ENCODE measurements around the gene RNF215. TPM values are rescaled to one million over a fixed set of nuclear protein-coding genes. Genes with fewer than 3 reads are reported as not detected.

RNF215 gene
- total RNA-seq, 2 donors from 2014 or later, result 7.5 to 12.9 TPM

GRCh38 chr22:30372915-30373314 lies 14.3 kb downstream of the RNF215 start:
- intact Hi-C loops (cut with DNase I), result no loop called here
- no peak for ATAC-seq

GRCh38 chr22:30371981-30372380 lies 15.2 kb downstream of the RNF215 start:
- no peak for ATAC-seq
- intact Hi-C loops (cut with DNase I), result no loop called here
- DNase-seq, result no peak

More at GRCh38 chr22:30372915-30373314, 14.3 kb downstream of the RNF215 start:
- no peak for DNase-seq

DNA sequence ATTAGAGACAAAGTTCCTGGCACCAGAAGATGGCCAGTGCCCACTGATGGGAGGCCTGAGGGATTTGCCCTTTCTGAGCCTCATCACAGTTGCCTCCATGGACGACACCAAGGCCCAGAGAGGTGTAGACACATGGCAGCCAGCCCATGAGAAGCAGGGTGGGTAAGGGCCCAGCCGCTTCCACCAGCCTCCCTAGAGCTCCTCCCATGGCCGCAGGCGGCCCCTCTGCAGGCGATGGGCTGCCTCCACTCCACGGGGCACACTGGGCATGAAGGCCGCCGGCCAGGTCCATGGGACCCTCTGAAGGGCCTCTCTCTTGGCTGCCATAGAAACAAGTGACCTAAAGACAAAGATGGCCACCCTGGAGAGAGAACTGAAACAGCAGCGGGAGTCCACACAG lies 15.9 kb downstream of the RNF215 start:
- no peak for ATAC-seq
- DNase-seq, result no peak
- intact Hi-C loops (cut with DNase I), result no loop called here

GRCh38 chr22:30370641-30371230 lies 16.5 kb downstream of the RNF215 start:
- no peak for DNase-seq
- intact Hi-C loops (cut with DNase I), result no loop called here
- no peak for ATAC-seq

DNA sequence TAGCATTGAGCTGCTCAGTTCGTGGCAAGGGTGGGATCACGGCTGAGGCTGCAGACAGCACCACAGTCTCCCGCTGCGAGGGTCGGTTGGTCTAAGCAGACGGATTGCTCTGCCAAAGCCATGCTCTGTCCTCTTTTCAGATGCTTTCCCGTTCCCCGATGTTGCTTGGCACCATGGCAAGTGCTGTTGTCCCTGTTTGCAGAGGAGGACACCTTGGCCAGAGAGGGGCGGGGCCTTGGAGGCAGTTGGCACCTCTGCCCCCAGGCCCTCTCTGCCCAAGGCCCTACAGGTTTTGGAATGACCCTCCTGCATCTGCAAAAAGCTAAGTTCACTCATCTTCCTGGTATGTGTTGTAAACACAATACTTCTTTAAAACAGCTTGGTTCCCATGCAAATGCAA lies 18.8 kb downstream of the RNF215 start:
- ATAC-seq (no peak), DNase-seq (no peak)
- intact Hi-C loops (cut with DNase I), result no loop called here

DNA sequence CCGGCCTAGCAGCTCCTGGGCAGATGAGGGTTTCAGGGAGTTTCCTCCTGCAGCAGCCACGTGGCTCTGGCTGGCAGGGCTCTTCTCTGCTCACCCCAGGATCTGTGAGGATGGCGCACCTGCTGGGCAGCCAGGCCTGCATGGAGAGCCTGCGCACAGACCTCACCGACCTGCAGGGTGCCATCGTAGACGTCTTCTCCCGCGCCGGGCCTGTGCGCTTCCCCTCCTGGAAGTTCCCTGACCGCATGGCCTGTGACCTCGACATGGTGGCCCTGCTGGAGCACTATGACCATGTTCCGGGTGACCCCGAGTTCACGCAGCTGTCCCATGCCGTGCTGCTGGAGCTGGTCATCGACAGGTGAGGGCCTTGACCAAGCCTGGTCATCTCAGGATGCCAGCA lies 21.3 kb downstream of the RNF215 start:
- DNase-seq (no peak), ATAC-seq (no peak)
- intact Hi-C loops (cut with DNase I), result no loop called here

DNA sequence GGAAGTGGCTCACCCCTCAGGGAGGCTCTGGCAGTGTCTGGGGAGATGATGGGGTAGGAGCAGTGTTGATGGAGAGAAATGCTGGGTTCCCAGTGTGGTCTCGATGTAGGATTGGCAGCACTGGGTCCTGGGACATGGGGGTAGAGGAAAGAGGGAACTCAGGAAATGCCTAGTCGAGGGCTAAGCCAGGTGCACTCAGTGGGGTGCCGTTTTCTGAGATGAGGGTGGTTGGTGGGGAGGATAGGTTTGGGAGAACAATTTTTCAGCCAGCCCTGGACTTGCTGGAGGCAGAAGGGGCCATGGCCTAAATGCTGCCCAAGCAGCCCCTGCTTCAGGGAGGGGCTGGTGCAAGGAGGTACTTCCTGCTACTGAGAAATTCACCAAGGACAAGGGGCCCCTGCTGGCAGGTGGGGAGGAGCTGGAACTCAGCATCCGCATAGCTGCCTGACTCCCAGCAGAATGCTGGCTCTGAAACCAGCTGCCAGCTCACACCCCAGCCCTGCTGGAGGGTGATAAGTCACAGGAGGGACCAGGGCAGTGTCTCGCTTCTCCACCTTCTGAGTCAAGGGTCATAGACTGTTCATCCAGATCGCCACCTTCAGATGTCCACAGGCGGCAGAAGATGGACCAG lies 24.4 kb downstream of the RNF215 start:
- DNase-seq (no peak), ATAC-seq (no peak)
- intact Hi-C loops (cut with DNase I), result no loop called here

DNA sequence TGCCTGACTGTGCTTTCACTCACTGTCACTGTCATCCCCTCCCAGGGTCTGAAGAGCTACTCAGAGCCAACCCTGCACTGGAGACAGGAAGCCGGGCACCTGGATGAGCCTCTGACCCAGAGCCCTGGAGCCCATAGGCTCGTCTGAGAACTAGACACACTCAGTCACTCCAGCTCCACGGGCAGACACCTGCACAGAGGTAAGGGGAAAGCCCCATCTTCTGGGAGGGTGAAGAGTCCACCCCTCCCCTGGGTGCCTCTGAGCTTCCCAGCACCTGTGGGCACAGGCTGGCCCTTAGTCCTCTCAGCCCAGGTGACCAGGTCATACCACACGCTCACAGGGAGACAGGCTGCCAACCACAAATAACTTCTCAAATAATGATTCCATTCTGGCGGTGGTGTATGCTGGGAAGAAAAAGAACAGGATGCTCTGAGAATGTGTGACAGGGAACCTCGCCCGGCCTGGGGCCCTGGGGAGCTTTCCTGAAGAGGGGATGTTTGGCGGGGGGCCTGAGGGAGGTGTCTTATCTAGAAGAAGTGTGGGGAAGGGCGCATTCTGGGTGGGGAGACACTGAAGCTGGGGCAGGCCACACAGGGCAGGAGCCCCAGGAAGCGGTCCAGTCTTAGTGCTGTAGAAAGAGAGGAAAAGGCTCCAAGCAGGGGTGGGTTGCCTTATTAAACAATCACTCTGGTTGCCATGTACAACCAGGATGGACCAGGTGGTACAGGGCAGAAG lies 25.1 kb downstream of the RNF215 start:
- no peak for ATAC-seq
- no peak for DNase-seq
- intact Hi-C loops (cut with DNase I), result no loop called here

GRCh38 chr22:30358541-30358940 lies 28.7 kb downstream of the RNF215 start:
- intact Hi-C loops (cut with DNase I), result no loop called here
- ATAC-seq, result no peak

GRCh38 chr22:30357650-30358215 lies 29.5 kb downstream of the RNF215 start:
- ATAC-seq (no peak), DNase-seq (no peak)
- intact Hi-C loops (cut with DNase I), result no loop called here

More at GRCh38 chr22:30358541-30358940, 28.7 kb downstream of the RNF215 start:
- no peak for DNase-seq

DNA sequence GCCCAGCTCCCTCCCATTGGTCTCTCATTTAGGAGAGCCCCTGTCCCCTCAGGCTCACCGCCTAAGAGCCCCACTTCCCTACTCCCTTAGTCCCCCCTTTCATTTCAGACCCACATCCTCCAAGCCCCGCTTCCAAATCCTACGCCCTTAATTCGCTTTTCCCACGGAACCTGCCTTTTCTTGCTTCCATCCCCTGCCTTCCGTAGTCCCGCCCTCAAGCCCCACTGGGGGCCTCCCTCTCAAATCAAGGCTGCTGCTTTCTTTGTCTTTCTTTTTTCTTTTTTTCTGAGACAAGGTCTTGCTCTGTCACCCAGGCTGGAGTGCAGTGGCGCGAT lies 30.0 kb downstream of the RNF215 start:
- no peak for DNase-seq
- intact Hi-C loops (cut with DNase I), result no loop called here
- ATAC-seq, result peak; percentile 0 to 10

DNA sequence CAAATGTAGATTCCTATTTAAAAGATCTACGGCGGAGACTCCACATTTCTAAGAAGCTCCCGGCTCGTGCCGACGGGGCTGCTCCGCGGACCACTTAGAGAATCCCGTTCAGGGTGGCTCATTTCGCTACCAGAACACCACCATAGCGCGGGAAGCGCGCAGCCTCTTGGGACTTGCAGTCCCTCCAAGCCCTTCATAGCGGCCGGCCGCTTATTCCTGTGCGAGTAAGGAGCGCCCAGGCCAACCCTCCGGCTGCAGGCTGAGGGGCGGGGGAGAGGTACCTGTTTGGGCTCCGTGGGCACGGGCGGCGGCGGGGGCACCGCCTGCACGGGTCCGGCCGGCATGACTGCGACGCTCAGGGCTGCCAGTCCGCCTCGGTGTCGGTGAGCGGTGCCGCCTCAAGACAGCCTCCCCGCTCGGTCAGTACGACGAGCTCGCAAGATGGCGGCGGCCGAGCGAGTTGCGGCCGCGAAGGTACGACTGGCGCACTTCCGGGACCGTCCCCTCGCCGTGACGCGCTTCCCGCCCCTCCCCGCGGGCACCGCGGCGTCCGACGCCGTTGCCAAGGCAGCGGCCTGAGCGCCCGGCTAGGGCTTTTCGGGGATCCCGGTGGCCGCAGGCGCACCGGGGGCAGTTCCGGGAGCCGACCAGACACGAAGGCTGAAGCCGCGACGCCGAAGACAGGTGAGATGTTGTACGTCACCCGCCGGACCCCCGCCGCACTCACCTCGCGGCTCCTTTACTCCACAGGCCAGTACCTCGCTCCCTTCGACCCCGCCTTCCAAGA lies 30.6 kb downstream of the RNF215 start, which contains the start of the genes CCDC157 and SF3A1:
Gene CCDC157 (plus strand): TSS at position 559 of the 787 bp plus-strand sequence. CDS start 8,994 bp downstream, outside the sequence.
Gene SF3A1 (minus strand): TSS at position 446 of the 787 bp plus-strand sequence. CDS start 102 bp downstream, at position 344.
- intact Hi-C loops (cut with DNase I), result no loop called here

GRCh38 chr22:30354644-30355043 lies 32.6 kb downstream of the RNF215 start:
- DNase-seq (no peak), ATAC-seq (no peak)
- intact Hi-C loops (cut with DNase I), result no loop called here

More for the DNA sequence above, 30.6 kb downstream of the RNF215 start, which contains the start of the genes CCDC157 and SF3A1:
- ATAC-seq (peak; percentile 99), DNase-seq (peak; percentile 92)

DNA sequence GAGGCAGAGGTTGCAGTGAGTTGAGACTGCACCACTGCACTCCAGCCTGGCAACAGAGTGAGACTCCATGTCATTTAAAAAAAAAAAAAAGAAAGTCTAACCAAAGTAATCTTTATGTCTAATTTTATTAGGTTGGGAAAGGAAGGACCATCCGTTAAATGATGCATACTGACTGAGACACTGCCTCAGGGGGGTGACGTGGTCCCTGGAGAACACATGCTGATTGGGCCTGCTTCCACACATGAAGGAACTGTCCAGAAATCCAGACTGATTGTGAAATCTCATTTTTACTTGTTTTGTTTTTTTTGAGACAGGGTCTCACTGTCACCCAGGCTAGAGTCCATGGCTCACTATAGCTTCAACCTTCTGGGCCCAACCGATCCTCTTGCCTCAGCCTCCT lies 36.0 kb downstream of the RNF215 start:
- no peak for ATAC-seq
- no peak for DNase-seq
- intact Hi-C loops (cut with DNase I), result no loop called here

DNA sequence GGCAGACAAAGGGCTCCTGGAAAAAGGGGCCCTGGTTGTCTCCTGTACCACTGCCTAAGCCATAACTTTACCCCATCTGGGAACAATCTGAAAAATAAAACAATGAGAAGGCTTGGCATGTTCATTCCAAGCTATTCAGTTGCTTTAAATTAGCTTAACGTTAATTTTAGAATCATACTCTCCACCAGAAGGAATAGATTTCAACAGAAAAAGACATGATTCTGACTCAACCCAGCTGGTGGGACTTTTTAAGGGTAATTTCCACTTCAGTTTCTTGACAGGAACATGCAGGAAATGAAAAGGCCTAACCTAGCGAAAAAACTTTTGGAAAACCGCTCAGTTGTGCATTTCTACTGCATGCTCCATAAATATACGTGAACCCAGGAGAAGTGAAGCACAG lies 38.4 kb downstream of the RNF215 start:
- DNase-seq (no peak), ATAC-seq (no peak)
- intact Hi-C loops (cut with DNase I), result no loop called here

- intact Hi-C loops (cut with DNase I), result no loop called here
- no peak for ATAC-seq
These were observed 38.8 kb downstream of the RNF215 start for GRCh38 chr22:30348404-30348803.

GRCh38 chr22:30347255-30347892 lies 39.8 kb downstream of the RNF215 start:
- intact Hi-C loops (cut with DNase I), result no loop called here
- ATAC-seq (no peak), DNase-seq (no peak)

More at GRCh38 chr22:30348404-30348803, 38.8 kb downstream of the RNF215 start:
- no peak for DNase-seq

- DNase-seq (no peak), ATAC-seq (no peak)
- intact Hi-C loops (cut with DNase I), result no loop called here
These were observed 42.6 kb downstream of the RNF215 start for GRCh38 chr22:30344447-30345200.

Data from left cardiac atrium (tissue), 4 donors.